Bronchial epithelial cell (primary cell): ENCODE data around the gene WDR77. TPM values are rescaled to one million over a fixed set of nuclear protein-coding genes. Genes with fewer than 3 reads are reported as not detected.

Experiments used
- DNase-seq: peaks from one replicate; pipeline ENCODE4 v3.0.0-alpha.2; 2010; ENCODE audit warnings: low read depth
- FAIRE-seq: peaks from 2 replicates; lab custom pipeline; 2011; peaks lifted over from hg19 to GRCh38; lab: Jason Lieb, UNC
- H3K27me3 ChIP-seq: 2 replicates; pipeline ENCODE4 v1.5.1; 2011; ENCODE audit warnings: low read length; ENCODE audit not compliant: control insufficient read depth, insufficient read depth
- H3K36me3 ChIP-seq: 2 replicates; pipeline ENCODE4 v1.5.1; 2011; ENCODE audit warnings: low read length; ENCODE audit not compliant: control insufficient read depth, insufficient read depth
- H3K4me3 ChIP-seq: 2 replicates; pipeline ENCODE4 v1.5.1; 2011; ENCODE audit warnings: mild to moderate bottlenecking, low read depth, low read length, control low read depth
- total RNA-seq: library from RNA; depleted of rRNA; stranded (reverse); fragments of >200 nt; gene quantifications from 2 replicates; pipeline ENCODE4 v1.2.1, GENCODE V29; 2014
- TF ChIP-seq, protein P1 (sequence below): IDR thresholded peaks from 2 replicates; pipeline ENCODE4 v1.5.1; 2011; ENCODE audit warnings: mild to moderate bottlenecking, moderate library complexity, low read length, control low read depth, inconsistent platforms; ENCODE audit not compliant: insufficient read depth, severe bottlenecking

WDR77 gene
- total RNA-seq, 1 donor from 2014 or later: 57.4 TPM

DNA sequence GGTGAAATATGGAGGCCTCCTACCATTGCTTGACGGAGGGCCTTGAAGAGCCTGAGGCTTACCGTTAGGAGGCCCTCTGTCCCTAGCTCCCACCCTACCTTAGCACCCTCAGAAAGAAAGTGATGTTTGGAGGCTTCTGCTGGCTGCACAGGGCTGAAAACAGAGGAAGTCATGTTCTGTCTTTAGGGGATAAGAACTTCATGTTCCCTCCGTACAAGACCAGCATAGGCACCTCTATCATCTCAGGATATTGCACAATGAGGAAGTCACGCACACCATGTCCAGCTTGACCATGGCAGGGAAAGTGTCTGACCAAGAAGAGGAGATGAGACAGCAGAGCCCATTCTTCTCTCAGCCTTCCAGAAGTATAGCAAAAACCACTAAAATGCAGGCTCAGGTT is 40.5 kb upstream of the WDR77 start:
- TF ChIP-seq, protein P1, sequence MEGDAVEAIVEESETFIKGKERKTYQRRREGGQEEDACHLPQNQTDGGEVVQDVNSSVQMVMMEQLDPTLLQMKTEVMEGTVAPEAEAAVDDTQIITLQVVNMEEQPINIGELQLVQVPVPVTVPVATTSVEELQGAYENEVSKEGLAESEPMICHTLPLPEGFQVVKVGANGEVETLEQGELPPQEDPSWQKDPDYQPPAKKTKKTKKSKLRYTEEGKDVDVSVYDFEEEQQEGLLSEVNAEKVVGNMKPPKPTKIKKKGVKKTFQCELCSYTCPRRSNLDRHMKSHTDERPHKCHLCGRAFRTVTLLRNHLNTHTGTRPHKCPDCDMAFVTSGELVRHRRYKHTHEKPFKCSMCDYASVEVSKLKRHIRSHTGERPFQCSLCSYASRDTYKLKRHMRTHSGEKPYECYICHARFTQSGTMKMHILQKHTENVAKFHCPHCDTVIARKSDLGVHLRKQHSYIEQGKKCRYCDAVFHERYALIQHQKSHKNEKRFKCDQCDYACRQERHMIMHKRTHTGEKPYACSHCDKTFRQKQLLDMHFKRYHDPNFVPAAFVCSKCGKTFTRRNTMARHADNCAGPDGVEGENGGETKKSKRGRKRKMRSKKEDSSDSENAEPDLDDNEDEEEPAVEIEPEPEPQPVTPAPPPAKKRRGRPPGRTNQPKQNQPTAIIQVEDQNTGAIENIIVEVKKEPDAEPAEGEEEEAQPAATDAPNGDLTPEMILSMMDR: no peak
- FAIRE-seq (no peak), DNase-seq (no peak)
- no peaks in the 10 kb centered on the region for H3K36me3 ChIP-seq
- no peak overlapping the region for H3K4me3 ChIP-seq
- H3K27me3 ChIP-seq: peaks cover 2% of the 10 kb centered on the region

DNA sequence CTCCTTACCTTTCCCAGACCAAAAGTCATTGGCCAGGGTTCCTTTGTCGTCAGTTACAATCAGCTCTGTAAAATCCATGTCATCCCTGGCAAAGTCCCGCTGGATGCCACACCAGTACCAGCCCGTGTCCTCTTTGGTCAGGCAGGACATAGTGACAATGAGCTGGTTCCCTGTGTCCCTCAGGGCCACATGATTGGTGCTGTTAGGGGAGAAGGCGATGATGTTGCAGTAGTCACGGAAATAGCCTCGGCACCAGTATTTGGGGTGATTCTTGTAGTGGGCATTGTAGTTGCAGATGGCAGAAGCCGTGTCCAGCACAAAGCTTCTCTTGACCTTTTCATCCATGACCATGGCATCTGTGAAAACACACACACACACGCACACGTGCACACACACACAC is 39.6 kb upstream of the WDR77 start:
- H3K36me3 ChIP-seq: no peaks in the 10 kb centered on the region
- H3K4me3 ChIP-seq: no peak overlapping the region
- TF ChIP-seq, protein P1: no peak
- DNase-seq (no peak), FAIRE-seq (no peak)
- peaks cover 2% of the 10 kb centered on the region for H3K27me3 ChIP-seq

DNA sequence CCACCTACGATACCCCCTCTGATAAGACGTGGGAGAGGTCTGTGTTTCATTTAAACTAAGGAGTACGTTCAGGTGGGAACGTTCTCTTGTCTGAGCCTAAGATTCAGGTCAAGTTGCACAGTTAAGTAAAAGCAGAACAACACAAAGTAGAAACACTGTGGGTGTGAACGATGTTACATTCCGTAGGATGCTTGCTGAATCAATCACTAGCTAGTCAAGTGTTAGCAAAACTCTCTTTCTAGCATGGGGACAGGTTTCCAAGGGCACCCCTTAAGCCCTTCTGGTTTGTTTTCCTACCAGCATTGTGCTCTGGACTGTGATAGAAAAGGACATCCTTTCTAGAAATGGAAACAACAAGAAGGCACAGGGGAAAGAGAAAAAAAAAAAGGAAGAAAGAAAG is 38.1 kb upstream of the WDR77 start:
- H3K27me3 ChIP-seq: peaks cover 2% of the 10 kb centered on the region
- no peak overlapping the region for H3K4me3 ChIP-seq
- TF ChIP-seq, protein P1: no peak
- FAIRE-seq (no peak), DNase-seq (no peak)
- H3K36me3 ChIP-seq: no peaks in the 10 kb centered on the region

DNA sequence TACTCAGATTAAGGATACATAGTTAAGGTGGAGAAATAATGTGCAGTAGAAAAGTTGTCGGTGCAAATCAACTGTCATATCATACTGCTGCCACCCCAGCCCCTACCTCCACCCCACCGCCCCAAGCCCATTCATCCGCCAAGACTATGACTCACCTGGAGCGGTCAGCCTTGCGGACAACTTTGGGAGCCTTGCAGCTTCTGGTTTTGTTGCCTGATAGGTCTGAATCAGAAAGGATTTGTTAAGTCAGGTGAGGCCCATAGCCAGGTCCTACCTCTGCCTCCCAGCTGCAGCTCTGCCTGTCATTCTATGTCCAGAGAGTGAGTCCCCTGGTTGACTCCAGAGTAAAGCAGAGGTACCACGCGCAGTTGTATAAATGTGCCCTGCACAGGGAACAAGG is 37.4 kb upstream of the WDR77 start:
- Histone ChIP-seq H3K27me3 (peaks cover 2% of the 10 kb centered on the region), H3K4me3 (no peak overlapping the region), H3K36me3 (no peaks in the 10 kb centered on the region)
- no peak for DNase-seq
- TF ChIP-seq, protein P1: no peak
- FAIRE-seq: no peak

DNA sequence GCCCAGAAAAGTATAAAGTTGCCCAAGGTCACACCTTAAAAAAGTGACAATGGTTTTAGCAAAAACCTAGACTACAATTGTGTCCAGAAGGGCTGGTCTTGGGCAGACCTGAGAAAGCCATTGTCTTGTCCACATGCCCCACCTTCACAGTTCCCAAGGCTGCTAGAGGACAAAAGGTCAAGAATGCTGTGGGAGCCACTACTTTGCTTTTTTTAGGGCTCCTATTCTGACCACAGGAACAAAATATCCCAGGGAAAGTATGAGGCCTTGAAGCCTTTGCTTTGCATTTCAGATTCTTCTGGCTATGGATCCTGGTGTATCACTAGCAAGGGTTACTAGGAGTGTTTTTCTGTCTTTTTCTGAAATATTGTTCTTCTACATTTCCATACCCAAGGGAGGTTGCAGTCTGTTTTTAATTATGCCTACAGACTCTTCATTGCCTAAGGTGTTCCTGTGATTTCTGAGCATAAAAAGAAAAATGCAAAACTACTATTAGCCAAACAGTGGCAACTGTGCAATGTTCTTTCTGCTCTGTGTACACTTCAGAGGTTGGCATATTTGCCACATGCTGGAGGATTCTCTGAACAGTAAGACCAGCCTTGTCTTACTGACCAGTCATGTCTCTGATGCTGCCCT is 35.5 kb upstream of the WDR77 start:
- TF ChIP-seq, protein P1: no peak
- Histone ChIP-seq H3K4me3 (no peak overlapping the region), H3K27me3 (peaks cover 2% of the 10 kb centered on the region), H3K36me3 (no peaks in the 10 kb centered on the region)
- no peak for FAIRE-seq
- no peak for DNase-seq

DNA sequence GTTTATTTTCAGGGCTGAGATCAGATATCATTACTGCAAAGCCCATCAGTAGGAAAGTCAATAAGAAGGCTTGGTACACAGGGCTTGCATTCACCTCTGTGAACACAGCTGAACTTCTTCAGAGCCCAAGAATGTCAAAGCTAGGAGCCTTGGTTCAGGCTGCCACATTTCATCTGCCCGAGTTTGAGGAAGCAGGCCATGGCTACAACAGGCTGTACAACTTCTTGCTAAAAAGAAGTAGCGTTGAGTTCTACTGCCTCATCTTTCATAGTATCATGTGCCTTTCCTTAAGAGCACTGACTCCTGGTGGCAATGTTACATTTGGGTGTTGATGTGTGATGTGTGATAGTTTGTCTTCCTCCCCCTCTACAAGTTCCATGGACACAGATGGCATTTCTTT is 34.8 kb upstream of the WDR77 start:
- TF ChIP-seq, protein P1: no peak
- peaks cover 2% of the 10 kb centered on the region for H3K27me3 ChIP-seq
- no peak for FAIRE-seq
- H3K36me3 ChIP-seq: no peaks in the 10 kb centered on the region
- H3K4me3 ChIP-seq: no peak overlapping the region
- no peak for DNase-seq
